ENCODE measurements around the gene LRRC75A.
A peak's percentile ranks its signal among the peaks of the same experiment; 100 is the strongest.

Gene LRRC75A

GRCh38 chr17:16429083-16429482 lies 62.9 kb downstream of the LRRC75A start:
- Histone ChIP-seq H3K27me3 (ENCODE audit: insufficient read depth, poor library complexity, severe bottlenecking) (no peaks in the 10 kb centered on the region), H3K4me3 (replicated peaks; ENCODE audit: insufficient read depth, low read length) (no peak overlapping the region), H3K27ac (replicated peaks) (no peak overlapping the region)
- DNase-seq (ENCODE audit: low read depth in 1 of 2, low spot score in 1 of 2), result no peak
- TF ChIP-seq POLR2AphosphoS5 (IDR thresholded peaks at IDR 0.05; ENCODE audit: low read depth) (no peak), REST (IDR thresholded peaks at IDR 0.05; ENCODE audit: insufficient replicate concordance, low read depth) (no peak), SPI1 (IDR thresholded peaks at IDR 0.05; ENCODE audit: borderline replicate concordance, low read depth) (no peak), CTCF (IDR thresholded peaks at IDR 0.05; ENCODE audit: insufficient read depth, low read length) (no peak)

- no peak overlapping the region for H3K27ac ChIP-seq (replicated peaks)
Observed at GRCh38 chr17:16428098-16428882, 63.7 kb downstream of the LRRC75A start.

More at GRCh38 chr17:16428098-16428882, 63.7 kb downstream of the LRRC75A start:
- DNase-seq (ENCODE audit: low read depth in 1 of 2, low spot score in 1 of 2), result peak in 1 of 2 experiments; percentile 58
- TF ChIP-seq REST (IDR thresholded peaks at IDR 0.05; ENCODE audit: insufficient replicate concordance, low read depth) (no peak), GABPA (IDR thresholded peaks at IDR 0.05; ENCODE audit: low read depth) (no peak), POLR2AphosphoS5 (IDR thresholded peaks at IDR 0.05; ENCODE audit: low read depth) (no peak), SPI1 (IDR thresholded peaks at IDR 0.05; ENCODE audit: borderline replicate concordance, low read depth) (no peak), CTCF (IDR thresholded peaks at IDR 0.05; ENCODE audit: insufficient read depth, low read length) (peak; percentile 45)
- Histone ChIP-seq H3K4me3 (replicated peaks; ENCODE audit: insufficient read depth, low read length) (no peak overlapping the region), H3K27me3 (ENCODE audit: insufficient read depth, poor library complexity, severe bottlenecking) (no peaks in the 10 kb centered on the region)
